CD14-positive monocyte (primary cell): ENCODE measurements around the gene ARCN1. TPM values are rescaled to one million over a fixed set of nuclear protein-coding genes. Genes with fewer than 3 reads are reported as not detected.
A peak's percentile ranks its signal among the peaks of the same experiment; 100 is the strongest.
"Not testable (repeated sequence)": the region's sequence is repeated elsewhere in the genome, so short reads cannot be mapped to it uniquely, and the experiment has no call there.

ENCODE experiments used
- DNase-seq, 3 donors: peaks; one replicate each; pipeline ENCODE4 v3.0.0-alpha.2; 2011 to 2022
- H2AFZ ChIP-seq: 2 replicates; pipeline ENCODE4 v1.6.0; 2012; ENCODE audit warnings: mild to moderate bottlenecking, low read depth, low read length, inconsistent platforms; ENCODE audit not compliant: insufficient read depth, poor library complexity, severe bottlenecking
- H3K27ac ChIP-seq, 2 donors: 1 replicate in 1 of 2; 2 replicates in 1 of 2; pipeline ENCODE4 v1.5.1; 2012 to 2013; ENCODE audit warnings: low read length in 2 of 2, control low read depth in 1 of 2, inconsistent platforms in 1 of 2, low read depth in 1 of 2, mild to moderate bottlenecking in 1 of 2
- H3K27me3 ChIP-seq, 2 donors: one replicate each; pipeline versions ENCODE4 v1.6.0 to v1.6.1; 2011 to 2013; ENCODE audit warnings: low read length in 2 of 2; ENCODE audit not compliant: control insufficient read depth in 2 of 2, insufficient read depth in 2 of 2
- H3K36me3 ChIP-seq, 2 donors: replicated peaks in 1 of 2; 1 replicate in 1 of 2; 2 replicates in 1 of 2; pipeline versions ENCODE4 v1.5.1 to v1.6.1; 2012 to 2013; ENCODE audit warnings: low read length in 2 of 2, control low read depth in 1 of 2, inconsistent platforms in 1 of 2, mild to moderate bottlenecking in 1 of 2; ENCODE audit not compliant: insufficient read depth in 2 of 2, control insufficient read depth in 1 of 2
- H3K4me1 ChIP-seq, 2 donors: 1 replicate in 1 of 2; 2 replicates in 1 of 2; pipeline versions ENCODE4 v1.5.1 to v1.6.1; 2012 to 2013; ENCODE audit warnings: low read length in 2 of 2, control low read depth in 1 of 2, inconsistent platforms in 1 of 2, mild to moderate bottlenecking in 1 of 2, moderate library complexity in 1 of 2; ENCODE audit not compliant: insufficient read depth in 2 of 2, control insufficient read depth in 1 of 2
- H3K4me2 ChIP-seq: replicated peaks from 2 replicates; pipeline ENCODE3; 2012; ENCODE audit warnings: low read length, moderate library complexity, mild to moderate bottlenecking; ENCODE audit not compliant: poor library complexity, severe bottlenecking; ENCODE audit errors: extremely low read depth
- H3K4me3 ChIP-seq, 3 experiments: fragments of 200-600 bp in 1 of 3; sonication (generic) in 1 of 3; replicated peaks in 1 of 3; 1 replicate in 2 of 3; 2 replicates in 1 of 3; pipeline ENCODE4 v1.5.1; 2011 to 2013; ENCODE audit warnings: low read length in 3 of 3, mild to moderate bottlenecking in 3 of 3, control low read depth in 2 of 3, low read depth in 2 of 3, inconsistent platforms in 1 of 3, moderate library complexity in 1 of 3
- H3K79me2 ChIP-seq: 2 replicates; pipeline ENCODE4 v1.6.0; 2012; ENCODE audit warnings: mild to moderate bottlenecking, control low read depth, inconsistent platforms, low read length, moderate library complexity; ENCODE audit not compliant: insufficient read depth
- H3K9ac ChIP-seq: 2 replicates; pipeline ENCODE4 v1.6.0; 2017; ENCODE audit warnings: low read length, mild to moderate bottlenecking; ENCODE audit not compliant: insufficient read depth, poor library complexity, severe bottlenecking
- H3K9me3 ChIP-seq, 2 donors: replicated peaks in 1 of 2; 1 replicate in 1 of 2; 2 replicates in 1 of 2; pipeline versions ENCODE4 v1.5.1 to v1.6.1; 2012 to 2013; ENCODE audit warnings: low read length in 2 of 2, control low read depth in 1 of 2; ENCODE audit not compliant: control insufficient read depth in 1 of 2, insufficient read depth in 1 of 2
- H4K20me1 ChIP-seq: 2 replicates; pipeline ENCODE4 v1.6.0; 2012; ENCODE audit warnings: mild to moderate bottlenecking, low read length, control low read depth, moderate library complexity; ENCODE audit not compliant: insufficient read depth
- H3K27ac Mint-ChIP-seq, 7 donors: one replicate each; pipeline ENCODE4 v1.8.0; 2020; ENCODE audit warnings: mild to moderate bottlenecking in 7 of 7, mixed read lengths in 7 of 7, moderate library complexity in 6 of 7, inconsistent platforms in 2 of 7
- H3K27me3 Mint-ChIP-seq, 3 donors: one replicate each; pipeline ENCODE4 v1.8.0; 2021 to 2022; ENCODE audit warnings: low read depth in 3 of 3, mild to moderate bottlenecking in 3 of 3, mixed read lengths in 3 of 3, moderate library complexity in 3 of 3, inconsistent platforms in 1 of 3
- H3K36me3 Mint-ChIP-seq, 2 donors: one replicate each; pipeline ENCODE4 v1.8.0; 2020; ENCODE audit warnings: mixed read lengths in 2 of 2, inconsistent platforms in 1 of 2, mild to moderate bottlenecking in 1 of 2
- H3K4me1 Mint-ChIP-seq: one replicate; pipeline ENCODE4 v1.8.0; 2020; ENCODE audit warnings: mild to moderate bottlenecking, mixed read lengths
- H3K4me3 Mint-ChIP-seq, 2 donors: one replicate each; pipeline ENCODE4 v1.8.0; 2020; ENCODE audit warnings: mild to moderate bottlenecking in 2 of 2, mixed read lengths in 2 of 2, moderate library complexity in 1 of 2
- H3K9me3 Mint-ChIP-seq, 7 donors: one replicate each; pipeline ENCODE4 v1.8.0; 2020 to 2022; ENCODE audit warnings: mixed read lengths in 7 of 7, mild to moderate bottlenecking in 6 of 7, moderate library complexity in 6 of 7, inconsistent platforms in 2 of 7
- CTCF ChIP-seq: fragments of 200-600 bp; IDR thresholded peaks from one replicate; pipeline ENCODE4 v1.8.0; 2022; ENCODE audit warnings: antibody characterized with exemption, mild to moderate bottlenecking
- WGBS: methylation state at CpG from one replicate; pipeline ENCODE4 v1.1.5; 2013; ENCODE audit warnings: missing lambda C conversion rate; ENCODE audit not compliant: insufficient coverage; 5-methylcytosine and 5-hydroxymethylcytosine counted together
- intact Hi-C, 2 donors: fragments of 100-400 bp; cut with micrococcal nuclease; formaldehyde crosslinking; loops; one replicate each; pipeline versions ENCODE4 v1.15.0 to v1.15.1; 2023
- polyA plus RNA-seq, 3 donors: library from polyadenylated mRNA; depleted of rRNA in 1 of 3; unstranded in 2 of 3; stranded (reverse) in 1 of 3; fragments of 300-500 nt in 2 of 3; fragments of >200 nt in 1 of 3; fragmentation: Illumina TruSeq in 2 of 3; gene quantifications; 1 replicate in 2 of 3; 2 replicates in 1 of 3; pipeline ENCODE4 v1.2.3, GENCODE V29; 2012 to 2021

The ARCN1 gene
- polyA plus RNA-seq, 3 donors, result 36.1 to 101 (median 79.7) TPM

GRCh38 chr11:118610225-118610772, 38.1 kb downstream of the ARCN1 start:
- TF ChIP-seq CTCF, result no peak
- Histone ChIP-seq H3K79me2 (no peaks in the 10 kb centered on the region), H3K4me1 (peaks cover 35% of the 10 kb centered on the region in 2 donors), H3K4me3 (peak overlapping the region; percentile 6 to 68 (median 14)), H3K4me2 (peak overlapping the region; percentile 76), H2AFZ (peak overlapping the region; percentile 70), H4K20me1 (no peaks in the 10 kb centered on the region), H3K27ac (no peak overlapping the region), H3K36me3 (no peaks in the 10 kb centered on the region), H3K27me3 (peaks cover 56 to 84% of the 10 kb centered on the region in 2 donors), H3K9me3 (peaks cover 0 to 12% of the 10 kb centered on the region in 2 donors), H3K9ac (peak overlapping the region; percentile 43)
- Mint-ChIP-seq H3K36me3 (peaks cover 9 to 12% of the 10 kb centered on the region in 2 donors), H3K27ac (peak overlapping the region in 2 of 7 donors; percentile 24 to 57), H3K4me3 (peak overlapping the region; percentile 74 to 89), H3K4me1 (peaks cover 37% of the 10 kb centered on the region), H3K9me3 (peaks cover 0 to 18% (median 12%) of the 10 kb centered on the region in 7 donors), H3K27me3 (peaks cover 67 to 85% (median 74%) of the 10 kb centered on the region in 3 donors)
- 3% methylated on average over 42 of the region's 42 CpGs for WGBS
- intact Hi-C loops, result no loop called here
- DNase-seq, result peak in 1 of 3 donors; percentile 38

GRCh38 chr11:118610773-118611432, 38.7 kb downstream of the ARCN1 start:
- peaks cover 0 to 18% (median 12%) of the 10 kb centered on the region in 7 donors for H3K9me3 Mint-ChIP-seq
- H3K4me2 ChIP-seq, result peak overlapping the region; percentile 76
- peaks cover 9 to 12% of the 10 kb centered on the region in 2 donors for H3K36me3 Mint-ChIP-seq
- H2AFZ ChIP-seq, result peak overlapping the region; percentile 70
- H3K27ac Mint-ChIP-seq, result peak overlapping the region in 3 of 7 donors; percentile 24 to 73 (median 49)
- H3K27ac ChIP-seq, result no peak overlapping the region
- peak overlapping the region; percentile 68 to 88 for H3K4me3 Mint-ChIP-seq
- H3K9ac ChIP-seq, result peak overlapping the region; percentile 43
- peaks cover 52 to 78% of the 10 kb centered on the region in 2 donors for H3K27me3 ChIP-seq
- H3K79me2 ChIP-seq, result no peaks in the 10 kb centered on the region
- H4K20me1 ChIP-seq, result no peaks in the 10 kb centered on the region
- no peaks in the 10 kb centered on the region for H3K36me3 ChIP-seq
- 3% methylated on average over 53 of the region's 54 CpGs for WGBS
- H3K9me3 ChIP-seq, result peaks cover 0 to 12% of the 10 kb centered on the region in 2 donors
- peak; percentile 92 for TF ChIP-seq CTCF
- peak; percentile 47 to 77 (median 61) for DNase-seq
- peaks cover 32% of the 10 kb centered on the region for H3K4me1 Mint-ChIP-seq
- H3K4me1 ChIP-seq, result peaks cover 35% of the 10 kb centered on the region in 2 donors
- intact Hi-C loops, result no loop called here
- peaks cover 64 to 80% (median 71%) of the 10 kb centered on the region in 3 donors for H3K27me3 Mint-ChIP-seq
- peak overlapping the region in 2 of 3 experiments; percentile 6 to 68 for H3K4me3 ChIP-seq

- Mint-ChIP-seq H3K4me1 (peaks cover 32% of the 10 kb centered on the region), H3K36me3 (peaks cover 9 to 12% of the 10 kb centered on the region in 2 donors), H3K9me3 (peaks cover 0 to 18% (median 12%) of the 10 kb centered on the region in 7 donors), H3K27ac (peak overlapping the region in 1 of 7 donors; percentile 73), H3K27me3 (peaks cover 60 to 74% (median 66%) of the 10 kb centered on the region in 3 donors), H3K4me3 (peak overlapping the region in 1 of 2 donors; percentile 88)
- Histone ChIP-seq H3K9me3 (peaks cover 0 to 12% of the 10 kb centered on the region in 2 donors), H3K4me2 (peak overlapping the region; percentile 76), H3K4me3 (peak overlapping the region in 1 of 3 experiments; percentile 68), H3K4me1 (peaks cover 35% of the 10 kb centered on the region in 2 donors), H3K27me3 (peaks cover 47 to 73% of the 10 kb centered on the region in 2 donors)
- H3K79me2 ChIP-seq, intact Hi-C loops, H4K20me1 ChIP-seq, DNase-seq, H2AFZ ChIP-seq, H3K27ac ChIP-seq, H3K36me3 ChIP-seq, H3K9ac ChIP-seq: not testable (repeated sequence)
- WGBS, result 61% methylated on average over 2 of the region's 19 CpGs
Observed at GRCh38 chr11:118611433-118611795, 39.2 kb downstream of the ARCN1 start.
